NCI-H146 treated with DMSO at 0.1 percent for 48 hours (cell line): ENCODE measurements around the gene UNC119.
"Not testable (repeated sequence)": the region's sequence is repeated elsewhere in the genome, so short reads cannot be mapped to it uniquely, and the experiment has no call there.

Source experiments
- DNase-seq: peaks from one replicate; lab custom pipeline; 2025; ENCODE audit not compliant: unreplicated experiment; lab: John Stamatoyannopoulos, UW

The UNC119 gene

DNA sequence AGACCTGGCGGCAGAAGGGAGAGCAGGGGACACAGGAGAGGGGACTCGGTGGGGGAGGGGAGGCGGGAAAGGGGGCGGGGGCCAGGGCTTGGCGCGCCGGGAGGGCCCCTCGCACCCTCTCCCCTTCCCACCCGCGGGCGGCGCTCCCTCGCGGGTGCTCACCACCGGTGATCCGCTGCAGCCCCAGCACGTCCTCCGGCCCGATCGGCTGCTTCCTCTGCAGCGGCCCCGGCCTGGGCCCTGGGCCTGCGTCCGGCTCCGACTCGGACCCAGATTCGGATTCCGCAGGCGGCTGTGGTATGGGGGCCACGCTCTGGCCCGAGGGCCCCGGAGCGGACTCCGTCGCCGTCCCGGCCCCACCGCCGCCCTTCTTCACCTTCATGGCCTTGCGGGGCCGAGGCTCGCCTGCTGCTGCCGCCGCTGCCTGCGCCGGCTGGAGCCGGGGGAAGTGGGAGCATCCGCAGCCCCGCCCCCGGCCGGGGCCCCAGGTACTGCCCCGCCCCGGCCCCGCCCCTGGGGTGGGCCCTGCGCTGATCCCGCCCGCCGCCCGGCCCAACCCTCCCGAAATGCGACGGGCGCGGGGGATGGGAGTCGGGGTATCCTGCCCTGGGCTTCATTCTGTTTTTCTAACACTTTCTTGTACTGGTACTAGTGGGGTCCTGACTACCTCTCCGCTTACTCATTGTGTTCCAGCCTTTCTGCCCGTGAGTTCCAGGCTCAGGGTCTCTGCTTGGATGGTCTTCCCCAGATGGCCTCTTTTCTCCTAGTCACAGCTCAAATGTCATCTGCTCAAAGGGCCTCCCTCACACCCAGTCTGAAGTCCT, at the start of gene UNC119:
Gene UNC119 (minus strand): TSS at position 449 of the 824 bp plus-strand sequence. CDS start 67 bp downstream, at position 382.
- DNase-seq = peak; percentile 36

DNA sequence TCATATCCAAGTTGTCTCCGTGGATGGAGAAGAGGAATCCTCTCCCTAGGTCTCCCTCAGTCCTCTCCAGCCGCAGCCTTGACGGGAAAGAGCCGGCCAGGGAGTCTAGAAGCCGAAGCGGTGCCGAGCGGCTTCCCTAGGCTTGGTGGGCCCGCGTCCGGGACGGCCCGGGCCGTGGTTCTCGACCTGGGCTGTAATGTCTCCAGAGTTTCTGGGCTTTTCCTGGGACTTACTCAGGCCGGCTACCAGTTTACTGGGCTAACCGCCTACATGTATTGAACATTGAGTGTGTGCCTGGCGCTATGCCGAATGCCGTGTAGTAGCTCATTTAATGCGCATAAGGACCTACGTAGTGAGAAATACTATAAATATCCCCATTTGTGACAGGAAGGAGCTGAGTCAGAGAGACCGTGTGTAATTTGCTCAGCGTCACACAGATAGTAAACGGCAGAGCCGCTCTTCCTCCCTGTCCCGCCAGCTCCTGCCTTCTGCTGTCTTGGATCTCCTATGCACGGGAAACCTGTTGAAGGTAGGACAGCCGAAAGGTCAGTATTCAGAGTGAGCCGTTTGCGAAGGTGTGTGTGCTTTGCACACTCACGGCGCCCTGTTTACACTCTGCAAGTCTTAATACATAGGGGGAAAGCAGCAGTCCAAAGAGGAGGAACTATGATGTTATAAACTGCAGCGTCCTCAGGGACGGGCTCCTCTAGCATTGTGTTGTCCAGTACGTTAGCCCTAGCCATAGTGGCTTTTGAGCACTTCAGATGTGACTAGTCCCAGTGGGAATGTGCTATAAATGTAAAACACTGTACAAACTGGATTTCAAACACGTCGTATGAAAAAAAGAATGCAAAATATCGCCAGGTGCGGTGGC, 47.1 kb upstream of the UNC119 start:
- peak; percentile 51 for DNase-seq

DNA sequence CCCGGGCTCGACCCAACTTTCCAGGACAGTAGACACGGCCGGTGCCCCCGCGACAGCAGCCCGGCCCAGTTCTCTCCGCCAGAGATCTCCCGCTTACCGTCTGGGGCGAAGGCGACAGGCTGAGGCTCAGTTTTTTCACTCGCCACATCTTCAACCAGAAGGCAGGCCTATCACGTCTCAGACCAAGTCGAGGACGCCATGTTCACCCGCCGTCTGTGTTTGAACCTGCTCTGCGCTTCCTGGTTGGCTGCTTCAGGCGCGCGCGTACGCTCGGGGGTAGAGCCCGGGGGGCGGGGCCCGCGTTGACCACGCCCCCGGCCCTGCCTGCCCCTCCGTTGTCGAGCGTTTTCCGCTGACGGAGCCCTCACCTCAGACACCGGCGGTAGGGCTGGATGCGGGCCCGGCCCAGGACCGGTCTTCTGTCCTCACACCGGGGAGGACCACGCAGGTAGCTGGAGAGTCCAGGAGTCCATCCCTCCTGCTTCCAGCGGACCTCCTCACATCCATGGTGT, 46.4 kb upstream of the UNC119 start, which contains the start of gene SPAG5:
Gene SPAG5 (minus strand): TSS at position 227 of the 512 bp plus-strand sequence. CDS start 79 bp downstream, at position 148.
- DNase-seq = peak; percentile 87

- no peak for DNase-seq
Measured at GRCh38 chr17:28598389-28598788, 46.0 kb upstream of the UNC119 start.

DNA sequence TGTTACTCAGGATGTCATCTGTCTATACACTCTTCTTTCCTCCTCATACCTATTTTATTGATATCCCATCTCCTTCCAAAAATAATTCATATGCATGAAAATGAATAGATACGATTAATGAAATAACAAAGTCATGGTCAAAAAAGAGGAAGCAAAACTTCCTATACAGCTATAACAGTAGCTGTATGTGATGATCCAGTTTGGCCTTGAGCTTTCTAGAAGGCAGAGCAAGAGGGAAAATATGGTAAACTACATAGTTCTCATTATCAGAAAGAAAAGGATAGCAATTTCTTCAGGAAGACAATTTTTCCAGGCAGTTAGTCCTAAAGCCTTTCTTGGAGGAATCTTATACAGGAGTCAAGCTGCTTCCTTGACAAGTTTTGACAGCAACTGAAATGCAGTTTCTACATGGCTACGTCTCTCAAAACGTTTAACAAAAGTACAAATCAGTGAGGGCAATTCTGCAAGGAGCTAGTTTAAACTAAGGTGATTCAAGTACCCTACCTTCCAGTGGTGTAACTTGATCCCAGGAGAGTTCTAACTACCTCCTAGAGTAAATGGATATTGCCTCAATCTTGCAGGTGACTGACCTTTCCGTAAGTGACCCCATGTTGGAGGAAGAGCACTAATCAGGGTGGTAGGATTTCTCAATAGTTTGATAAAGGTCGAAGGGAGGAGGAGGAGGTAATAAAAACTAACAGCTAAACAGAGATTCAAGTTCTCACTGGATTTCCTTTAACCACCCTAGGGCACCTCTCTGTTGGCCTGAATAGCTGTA, 45.4 kb upstream of the UNC119 start:
- DNase-seq = no peak

DNA sequence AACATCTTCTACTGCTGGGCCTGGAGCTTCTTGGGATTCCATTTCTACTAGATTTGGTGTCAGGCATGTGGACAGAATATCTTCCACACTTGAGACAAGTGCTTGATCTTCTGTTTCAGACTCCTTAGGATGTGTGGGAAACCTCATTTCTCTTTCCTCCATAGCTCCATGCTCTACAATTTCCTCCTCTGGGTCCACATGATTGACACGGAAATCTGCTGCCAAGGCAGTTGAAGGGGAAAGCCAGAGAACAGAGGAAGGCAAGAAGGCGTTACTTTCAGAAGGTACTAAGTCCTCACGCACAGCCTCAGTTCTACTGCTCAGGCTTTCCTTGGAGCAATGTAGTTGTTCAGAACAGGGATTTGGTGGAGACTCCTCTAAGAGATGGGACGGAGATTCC, 39.8 kb upstream of the UNC119 start:
- DNase-seq = no peak

GRCh38 chr17:28585851-28586250, 33.4 kb upstream of the UNC119 start:
- DNase-seq = no peak

DNA sequence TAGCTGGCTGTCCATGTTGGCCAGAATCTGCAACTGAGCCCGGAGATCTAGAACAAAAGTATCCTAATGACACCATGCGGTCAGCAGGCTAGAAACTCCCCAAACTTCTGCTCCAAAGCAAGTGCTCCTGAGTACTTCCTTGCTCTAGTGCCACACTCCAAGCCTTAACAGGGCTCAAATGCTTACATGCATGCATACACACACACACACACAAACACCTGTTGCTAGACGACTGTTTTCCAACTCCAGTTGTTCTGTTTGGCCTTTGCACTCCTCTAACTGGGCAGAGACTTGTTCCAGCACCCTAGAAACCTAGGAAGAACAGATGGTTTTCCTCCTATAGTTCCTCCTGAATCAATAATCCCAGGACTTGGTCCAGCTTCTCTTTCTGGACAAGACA, 32.0 kb upstream of the UNC119 start:
- DNase-seq = no peak

DNA sequence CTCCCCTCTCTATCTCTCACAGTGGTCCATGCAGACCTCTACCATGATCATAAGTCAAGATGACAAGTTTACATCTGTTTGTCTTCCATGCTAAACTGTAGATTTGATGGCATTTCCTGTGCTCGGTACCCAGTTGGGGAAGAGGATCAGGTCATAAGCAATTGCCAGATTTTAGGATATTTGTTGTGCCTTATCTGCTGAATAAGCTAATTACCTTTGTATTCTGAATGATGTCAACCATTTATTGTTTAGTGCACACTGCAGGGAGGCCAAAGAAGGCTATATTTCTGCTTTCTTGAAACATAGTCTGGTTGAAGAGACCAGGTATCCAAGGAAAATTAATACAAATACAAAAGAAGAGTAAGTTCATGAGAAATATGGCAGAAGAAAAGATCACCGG, 30.1 kb upstream of the UNC119 start:
- no peak for DNase-seq

DNA sequence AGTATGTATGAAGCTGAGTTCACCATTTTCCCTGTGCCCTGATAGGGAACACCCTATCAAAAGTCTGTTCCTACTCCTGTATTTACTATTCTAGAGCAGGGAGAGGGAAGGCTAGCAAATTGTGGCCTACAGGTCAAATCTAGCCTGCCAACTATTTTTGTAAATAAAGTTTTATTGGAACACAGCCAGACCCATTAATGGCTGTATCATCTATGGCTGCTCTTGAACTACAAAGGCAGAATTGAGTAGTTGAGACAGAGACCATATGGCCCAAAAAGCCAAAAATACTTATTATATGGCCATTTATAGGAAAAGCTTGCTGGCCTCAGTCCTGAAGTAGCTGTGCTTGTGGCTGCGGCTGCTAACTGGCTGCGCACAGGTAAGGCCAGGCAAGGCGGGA, 28.5 kb upstream of the UNC119 start:
- DNase-seq = no peak

DNA sequence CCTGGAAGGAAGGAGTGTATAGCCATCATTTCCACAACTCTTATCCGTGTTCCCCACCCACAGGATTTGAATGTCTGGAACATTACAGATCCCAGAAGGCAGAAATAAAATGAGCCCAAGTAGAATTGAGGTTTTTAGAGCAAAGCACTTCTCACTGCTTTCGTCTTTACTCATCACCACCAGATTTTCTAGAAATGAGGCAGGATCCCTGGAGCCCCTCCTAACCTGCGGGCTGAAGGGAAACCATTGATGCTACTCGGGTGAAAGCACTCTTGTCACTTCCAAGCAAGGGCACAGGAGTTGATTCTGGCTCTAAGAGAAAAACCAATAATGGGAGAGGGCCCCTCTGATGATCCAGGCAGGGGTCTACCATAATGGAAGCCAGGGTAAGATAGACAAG, 27.1 kb upstream of the UNC119 start:
- DNase-seq = no peak

DNA sequence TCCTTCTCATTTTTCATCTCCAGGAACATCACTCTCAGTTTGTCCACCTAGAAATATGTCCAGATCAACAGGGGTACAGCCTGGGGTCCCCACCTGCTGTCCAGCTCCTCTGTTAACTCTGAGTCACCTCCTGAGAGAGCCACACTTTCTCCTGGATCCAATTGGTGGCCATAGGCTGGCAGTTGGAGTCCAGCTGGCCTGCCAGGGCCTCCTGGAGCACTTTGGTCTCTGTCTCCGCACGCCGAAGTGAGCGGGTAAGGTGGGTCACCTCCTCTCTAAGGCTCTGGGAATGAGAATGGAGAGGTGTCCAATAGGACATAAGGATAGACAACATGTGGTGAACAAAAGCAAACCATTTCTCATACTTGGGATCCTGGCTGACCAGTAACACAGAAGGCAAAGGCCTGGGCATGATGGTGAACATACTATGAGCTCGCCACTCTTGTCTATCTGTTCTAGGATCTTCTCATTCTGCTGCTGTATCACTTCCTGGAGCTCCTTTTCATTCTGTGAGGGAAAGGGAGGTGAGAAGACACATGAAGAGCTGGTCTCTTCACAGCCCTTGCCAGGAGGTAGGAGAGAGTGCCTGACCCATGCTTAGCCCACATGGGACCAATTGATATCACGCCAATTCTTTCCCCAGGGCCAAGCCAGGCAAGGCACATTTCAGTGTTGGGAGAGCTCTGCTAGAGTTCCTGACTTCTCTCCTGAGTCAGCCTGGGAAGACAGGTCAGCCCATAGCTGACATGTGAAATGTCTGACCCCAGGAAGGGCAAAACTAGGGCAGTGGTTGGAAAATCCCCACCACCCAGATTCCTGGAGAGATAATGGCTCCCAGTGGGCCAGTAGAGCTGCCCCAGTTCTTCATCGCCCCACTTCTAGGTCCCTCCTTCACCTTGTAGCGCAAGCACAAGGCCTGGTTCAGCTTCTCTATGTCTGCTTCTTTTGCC, 26.1 kb upstream of the UNC119 start:
- no peak for DNase-seq

DNA sequence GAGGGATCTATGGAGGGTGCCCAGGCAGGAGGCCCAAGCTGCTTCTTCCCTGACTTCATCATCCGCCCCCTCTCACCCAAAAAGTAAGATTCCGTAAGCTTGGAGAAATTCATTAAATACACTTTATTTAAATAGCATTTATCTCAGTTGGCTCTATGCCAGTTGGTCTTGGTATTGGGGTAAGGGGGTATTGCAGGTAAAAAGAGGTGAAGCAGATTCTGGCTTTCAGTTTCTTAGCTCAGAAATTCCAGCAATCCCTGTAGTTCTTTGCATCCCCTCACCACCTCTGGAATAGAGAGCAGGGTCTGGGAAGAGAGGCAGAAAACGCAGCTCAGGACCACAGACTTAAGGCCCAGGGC, 25.0 kb upstream of the UNC119 start:
- DNase-seq = no peak

GRCh38 chr17:28576758-28577465, 24.5 kb upstream of the UNC119 start, which contains the start of gene ALDOC:
Gene ALDOC, minus strand, starts transcription at chr17:28576895. Its CDS starts 1,363 bp downstream, at chr17:28575532.
- DNase-seq = peak; percentile 86

GRCh38 chr17:28576016-28576415, 23.6 kb upstream of the UNC119 start:
- DNase-seq = not testable (repeated sequence)

DNA sequence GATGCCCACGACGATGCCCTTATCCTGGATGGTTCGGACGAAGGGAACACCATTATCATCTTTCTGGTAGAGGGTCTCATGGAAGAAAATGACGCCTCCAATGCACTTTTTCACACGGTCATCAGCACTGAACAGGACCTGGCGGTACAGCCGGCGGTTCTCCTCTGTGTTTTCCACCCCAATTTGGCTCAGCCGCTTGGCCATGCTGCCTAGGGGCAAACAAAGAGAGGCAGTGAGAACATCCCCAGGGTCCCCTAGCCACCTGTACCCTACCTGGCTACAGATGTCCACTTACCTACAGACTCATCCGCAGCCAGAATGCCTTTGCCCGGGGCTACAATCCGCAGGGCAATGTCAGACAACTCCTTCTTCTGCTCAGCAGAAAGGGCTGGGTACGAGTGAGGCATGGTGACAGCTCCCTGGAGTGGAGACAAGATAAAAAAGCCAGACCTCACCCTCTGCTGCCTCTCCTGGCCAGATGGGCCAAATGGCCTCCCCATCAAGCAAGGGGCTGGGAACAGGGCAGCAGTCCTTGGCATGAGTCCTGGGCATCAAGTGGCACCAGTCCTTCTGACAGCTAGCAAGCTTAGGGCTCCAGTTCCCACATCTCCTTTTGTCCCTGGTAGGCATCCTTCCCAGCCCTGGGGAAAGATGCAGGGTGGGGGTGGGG, 22.8 kb upstream of the UNC119 start:
- no peak for DNase-seq

DNA sequence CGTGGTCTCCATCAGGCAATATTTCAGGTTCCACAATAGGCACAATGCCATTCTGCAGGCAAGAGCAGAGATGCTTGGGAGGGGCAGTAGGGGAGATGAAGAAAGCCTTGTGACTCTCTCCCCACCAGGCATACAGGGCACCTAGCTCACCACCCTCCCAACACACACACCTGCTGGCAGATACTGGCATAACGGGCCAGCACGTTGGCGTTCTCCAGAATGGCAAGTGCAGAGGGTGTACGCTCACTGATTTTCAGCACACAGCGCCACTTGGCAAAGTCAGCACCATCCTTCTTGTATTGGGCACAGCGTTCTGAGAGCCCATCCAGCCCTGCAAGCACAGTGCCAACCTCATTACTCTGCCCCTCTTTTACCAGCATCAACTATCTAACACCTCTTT, 22.1 kb upstream of the UNC119 start:
- DNase-seq = no peak

- DNase-seq = no peak
Measured at GRCh38 chr17:28573966-28574480, 21.6 kb upstream of the UNC119 start.
